Vagina (tissue), 2 donors: Measurements from ENCODE around the gene TRPM4.

ENCODE experiments used
- CTCF ChIP-seq, 3 experiments: fragments of 450-650 bp in 2 of 3; fragments of 200-600 bp in 1 of 3; sonication (generic) in 1 of 3; IDR thresholded peaks; one replicate each; pipeline ENCODE4 v1.5.1; 2017 to 2019; ENCODE audit warnings: antibody characterized with exemption in 3 of 3, mild to moderate bottlenecking in 2 of 3, moderate library complexity in 2 of 3
- POLR2AphosphoS5 ChIP-seq, 2 donors: sonication (generic); formaldehyde crosslinking; IDR thresholded peaks; one replicate each; pipeline ENCODE4 v1.9.0; 2017; ENCODE audit warnings: antibody characterized with exemption in 2 of 2, mild to moderate bottlenecking in 2 of 2, low read depth in 1 of 2; ENCODE audit not compliant: insufficient read depth in 1 of 2

- TF ChIP-seq CTCF (IDR thresholded peaks at IDR 0.05) (no peak), POLR2AphosphoS5 (IDR thresholded peaks at IDR 0.05; ENCODE audit: insufficient read depth in 1 of 2, low read depth in 1 of 2) (no peak)
Measured at GRCh38 chr19:49130325-49130724, 27.3 kb upstream of the TRPM4 start.
